Colonic mucosa (tissue), 4 donors: Measurements from ENCODE around the gene ADARB2. TPM values are rescaled to one million over a fixed set of nuclear protein-coding genes. Genes with fewer than 3 reads are reported as not detected.
A peak's percentile ranks its signal among the peaks of the same experiment; 100 is the strongest.

Source experiments
- DNase-seq: peaks from one replicate; pipeline ENCODE4 v3.0.0-alpha.2; 2020
- H3K27ac ChIP-seq: fragments of 200-600 bp; one replicate; pipeline ENCODE4 v1.8.0; 2021
- H3K27me3 ChIP-seq: fragments of 200-600 bp; one replicate; pipeline ENCODE4 v1.8.0; 2021
- H3K36me3 ChIP-seq: fragments of 200-600 bp; one replicate; pipeline ENCODE4 v1.8.0; 2021
- H3K4me1 ChIP-seq: fragments of 200-600 bp; one replicate; pipeline ENCODE4 v1.8.0; 2021; ENCODE audit warnings: mild to moderate bottlenecking
- H3K4me3 ChIP-seq: fragments of 200-600 bp; one replicate; pipeline ENCODE4 v1.8.0; 2021
- H3K9ac ChIP-seq, 2 donors: one replicate each; pipeline ENCODE4 v1.7.0; 2013; ENCODE audit warnings: control low read depth in 2 of 2, low read depth in 2 of 2, low read length in 2 of 2
- H3K9me3 ChIP-seq: fragments of 200-600 bp; one replicate; pipeline ENCODE4 v1.8.0; 2021
- CTCF ChIP-seq: fragments of 200-600 bp; IDR thresholded peaks from one replicate; pipeline ENCODE4 v1.8.0; 2022; ENCODE audit warnings: antibody characterized with exemption, mild to moderate bottlenecking
- intact Hi-C: fragments of 100-400 bp; cut with DNase I; formaldehyde crosslinking; loops from one replicate; pipeline ENCODE4 v1.14.1; 2022
- total RNA-seq, 2 donors: library from RNA; stranded (reverse); fragmentation: NEBNext Ultra II Directional in 1 of 2; extraction: Animal tissue kit (Norgen Biotek cat#: 25700) in 1 of 2; gene quantifications; one replicate each; pipeline ENCODE4 v1.2.1, GENCODE V29; 2021
- donor health status: healthy.
- donor health status: DM: no; HTN: no; CAD: no.
- donor health status: DM: no; HTN: no; CAD: no.

ADARB2 gene
- total RNA-seq, 2 donors from 2014 or later, result 0.19 TPM; not detected in 1

GRCh38 chr10:1380088-1380671 lies 357.1 kb downstream of the ADARB2 start:
- intact Hi-C loops, result no loop called here
- TF ChIP-seq CTCF, result no peak
- H3K9ac ChIP-seq, result no peak overlapping the region
- H3K9me3 ChIP-seq, result no peaks in the 10 kb centered on the region
- no peaks in the 10 kb centered on the region for H3K36me3 ChIP-seq
- peak; percentile 14 for DNase-seq
- H3K4me3 ChIP-seq, result no peak overlapping the region
- H3K27ac ChIP-seq, result no peak overlapping the region
- H3K27me3 ChIP-seq, result no peaks in the 10 kb centered on the region
- no peaks in the 10 kb centered on the region for H3K4me1 ChIP-seq

GRCh38 chr10:1379601-1380000 lies 357.7 kb downstream of the ADARB2 start:
- TF ChIP-seq CTCF, result no peak
- Histone ChIP-seq H3K36me3 (no peaks in the 10 kb centered on the region), H3K27me3 (no peaks in the 10 kb centered on the region), H3K9me3 (no peaks in the 10 kb centered on the region), H3K4me1 (no peaks in the 10 kb centered on the region), H3K9ac (no peak overlapping the region), H3K4me3 (no peak overlapping the region), H3K27ac (no peak overlapping the region)
- DNase-seq, result peak; percentile 8
- intact Hi-C loops, result no loop called here

- DNase-seq, result peak; percentile 4
- Histone ChIP-seq H3K9me3 (no peaks in the 10 kb centered on the region), H3K36me3 (no peaks in the 10 kb centered on the region), H3K27ac (no peak overlapping the region), H3K4me1 (no peaks in the 10 kb centered on the region), H3K9ac (no peak overlapping the region), H3K4me3 (no peak overlapping the region), H3K27me3 (no peaks in the 10 kb centered on the region)
- TF ChIP-seq CTCF, result no peak
- intact Hi-C loops, result no loop called here
Observed at GRCh38 chr10:1378473-1378872, 358.9 kb downstream of the ADARB2 start.

- no peaks in the 10 kb centered on the region for H3K9me3 ChIP-seq
- peak; percentile 3 for DNase-seq
- H3K27me3 ChIP-seq, result no peaks in the 10 kb centered on the region
- H3K27ac ChIP-seq, result no peak overlapping the region
- no peak overlapping the region for H3K9ac ChIP-seq
- H3K36me3 ChIP-seq, result no peaks in the 10 kb centered on the region
- H3K4me1 ChIP-seq, result no peaks in the 10 kb centered on the region
- intact Hi-C loops, result no loop called here
- H3K4me3 ChIP-seq, result no peak overlapping the region
- no peak for TF ChIP-seq CTCF
Observed at GRCh38 chr10:1377740-1378397, 359.5 kb downstream of the ADARB2 start.

GRCh38 chr10:1377231-1377630 lies 360.1 kb downstream of the ADARB2 start:
- Histone ChIP-seq H3K27me3 (no peaks in the 10 kb centered on the region), H3K9me3 (no peaks in the 10 kb centered on the region), H3K4me3 (no peak overlapping the region), H3K4me1 (no peaks in the 10 kb centered on the region), H3K36me3 (no peaks in the 10 kb centered on the region), H3K9ac (no peak overlapping the region), H3K27ac (no peak overlapping the region)
- intact Hi-C loops, result no loop called here
- peak; percentile 7 for DNase-seq
- no peak for TF ChIP-seq CTCF
